Measurements from ENCODE around the gene TBC1D17. TPM values are rescaled to one million over a fixed set of nuclear protein-coding genes. Genes with fewer than 3 reads are reported as not detected.
A peak's percentile ranks its signal among the peaks of the same experiment; 100 is the strongest.

Gene TBC1D17
- total and polyA plus RNA-seq, 9 donors, result 5.1 to 41.7 (median 36.8) TPM

DNA sequence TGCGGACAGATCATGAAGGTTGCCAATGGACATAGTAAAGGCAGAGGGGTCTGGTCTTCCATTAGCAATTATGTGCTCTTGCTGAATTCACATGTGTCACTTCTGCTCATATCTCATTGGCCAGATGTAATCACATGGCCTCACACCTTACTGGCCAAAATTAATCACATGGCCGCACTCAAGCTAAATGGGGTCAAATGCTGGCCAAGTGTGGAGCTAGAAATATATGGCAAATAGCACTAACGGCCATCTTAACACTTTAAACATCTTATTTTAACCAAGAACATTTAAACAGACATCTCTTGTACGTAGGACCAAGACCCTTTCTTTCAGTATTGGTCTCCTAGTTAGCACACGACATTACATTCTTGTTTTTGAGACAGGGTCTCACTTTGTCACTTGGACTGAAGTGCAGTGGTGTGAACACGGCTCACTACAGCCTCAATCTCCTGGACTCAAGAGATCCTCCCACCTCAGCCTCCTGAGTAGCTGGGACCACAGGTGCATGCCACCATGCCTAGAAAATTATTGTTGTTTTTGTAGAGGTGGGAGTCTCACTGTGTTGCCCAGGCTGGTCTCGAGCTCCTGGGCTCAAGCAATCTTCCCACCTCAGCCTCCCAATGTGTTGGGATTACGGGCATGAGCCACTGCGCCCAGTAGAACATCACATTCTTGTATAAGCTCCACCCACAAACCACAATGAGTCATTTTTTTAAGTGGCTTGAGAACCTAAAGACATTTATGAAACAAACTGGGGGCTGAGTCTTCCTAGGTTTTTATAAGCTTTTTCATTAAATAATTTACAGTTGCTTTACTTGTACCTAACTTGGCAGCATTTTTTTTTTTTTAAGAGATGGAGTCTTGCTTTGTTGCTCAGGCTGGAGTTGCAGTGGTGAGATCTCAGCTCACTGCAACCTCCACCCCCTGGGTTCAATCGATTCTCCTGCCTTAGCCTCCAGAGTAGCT lies 29.5 kb upstream of the TBC1D17 start:
- Histone ChIP-seq H3K27me3 (ENCODE audit: control insufficient read depth, insufficient read depth, low read length) (no peaks in the 10 kb centered on the region), H3K27ac (ENCODE audit: low read length) (no peak overlapping the region), H3K36me3 (ENCODE audit: control insufficient read depth, insufficient read depth, low read length) (peaks cover 8% of the 10 kb centered on the region), H3K4me3 (ENCODE audit: low read length) (no peak overlapping the region), H3K9me3 (replicated peaks; ENCODE audit: control insufficient read depth, low read depth, low read length) (peaks cover 9% of the 10 kb centered on the region), H3K4me1 (ENCODE audit: control insufficient read depth, insufficient read depth, low read length) (peaks cover 29% of the 10 kb centered on the region)
- 94% methylated on average over 3 of the region's 10 CpGs for WGBS (ENCODE audit: insufficient coverage)
- DNase-seq, result no peak

- no peak overlapping the region for H3K27ac ChIP-seq (ENCODE audit: low read length)
- H3K27me3 ChIP-seq (ENCODE audit: control insufficient read depth, insufficient read depth, low read length), result no peaks in the 10 kb centered on the region
- H3K4me3 ChIP-seq (ENCODE audit: low read length), result no peak overlapping the region
- peaks cover 9% of the 10 kb centered on the region for H3K9me3 ChIP-seq (replicated peaks; ENCODE audit: control insufficient read depth, low read depth, low read length)
- WGBS (ENCODE audit: insufficient coverage), result no CpG with 5 or more reads among the region's 3 CpGs
- DNase-seq, result no peak
- peaks cover 14% of the 10 kb centered on the region for H3K36me3 ChIP-seq (ENCODE audit: control insufficient read depth, insufficient read depth, low read length)
- peaks cover 38% of the 10 kb centered on the region for H3K4me1 ChIP-seq (ENCODE audit: control insufficient read depth, insufficient read depth, low read length)
Measured at GRCh38 chr19:49848938-49849337, 28.6 kb upstream of the TBC1D17 start.

GRCh38 chr19:49849433-49850220 lies 27.9 kb upstream of the TBC1D17 start:
- Histone ChIP-seq H3K9me3 (replicated peaks; ENCODE audit: control insufficient read depth, low read depth, low read length) (peaks cover 9% of the 10 kb centered on the region), H3K4me3 (ENCODE audit: low read length) (peak overlapping the region; percentile 95), H3K27me3 (ENCODE audit: control insufficient read depth, insufficient read depth, low read length) (no peaks in the 10 kb centered on the region), H3K27ac (ENCODE audit: low read length) (peak overlapping the region; percentile 99), H3K36me3 (ENCODE audit: control insufficient read depth, insufficient read depth, low read length) (peaks cover 21% of the 10 kb centered on the region), H3K4me1 (ENCODE audit: control insufficient read depth, insufficient read depth, low read length) (peaks cover 38% of the 10 kb centered on the region)
- 90% methylated on average over 14 of the region's 15 CpGs for WGBS (ENCODE audit: insufficient coverage)
- DNase-seq, result peak; percentile 25

GRCh38 chr19:49850221-49850486 lies 27.3 kb upstream of the TBC1D17 start:
- Histone ChIP-seq H3K4me1 (ENCODE audit: control insufficient read depth, insufficient read depth, low read length) (peaks cover 35% of the 10 kb centered on the region), H3K4me3 (ENCODE audit: low read length) (peak overlapping the region; percentile 95), H3K36me3 (ENCODE audit: control insufficient read depth, insufficient read depth, low read length) (peaks cover 26% of the 10 kb centered on the region), H3K9me3 (replicated peaks; ENCODE audit: control insufficient read depth, low read depth, low read length) (peaks cover 9% of the 10 kb centered on the region), H3K27ac (ENCODE audit: low read length) (peak overlapping the region; percentile 99), H3K27me3 (ENCODE audit: control insufficient read depth, insufficient read depth, low read length) (no peaks in the 10 kb centered on the region)
- WGBS (ENCODE audit: insufficient coverage), result 57% methylated on average over 5 of the region's 12 CpGs
- DNase-seq, result no peak

DNA sequence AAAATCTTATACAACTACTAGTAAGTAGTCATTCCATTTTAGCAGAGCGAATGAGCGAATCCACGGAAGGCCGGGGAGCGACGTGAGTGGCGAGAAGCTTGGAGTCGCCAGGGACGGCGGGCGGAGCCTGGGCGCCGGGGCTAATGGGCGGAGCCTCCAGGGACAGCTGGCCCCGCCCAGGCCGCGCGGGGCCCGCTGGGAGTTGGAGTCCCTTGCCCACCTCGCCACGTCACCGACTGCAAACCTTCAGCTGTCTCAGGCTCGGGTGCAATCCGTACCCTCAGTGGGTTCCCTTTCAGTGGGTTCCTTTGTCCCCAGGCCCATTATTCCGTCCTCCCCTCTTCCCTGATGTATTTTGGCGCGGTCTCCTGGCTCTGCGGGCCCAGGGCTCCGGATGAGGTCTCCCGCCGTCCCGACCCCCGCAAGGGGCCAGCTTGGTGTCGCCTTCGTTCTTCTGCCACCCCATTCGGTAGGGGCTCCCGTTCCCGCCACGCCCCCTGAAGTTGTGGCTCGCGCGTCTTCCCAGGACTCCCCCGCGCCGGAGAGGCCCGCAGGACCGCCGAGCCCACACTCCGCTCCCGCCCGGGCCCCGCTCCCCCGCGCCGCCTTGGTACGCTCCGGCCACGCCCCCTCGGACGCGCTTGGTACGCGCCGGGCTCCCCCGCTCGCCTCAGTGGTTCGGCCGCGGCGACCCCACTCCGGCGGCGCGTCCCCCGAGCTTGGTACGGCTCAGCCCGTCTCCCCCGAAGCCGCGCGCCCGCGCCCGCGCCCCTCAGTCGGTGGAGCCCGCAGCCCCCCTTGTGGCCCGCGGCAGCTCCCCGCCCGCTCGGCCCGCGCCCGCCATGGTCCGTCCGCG lies 26.8 kb upstream of the TBC1D17 start, which contains the start of gene PTOV1:
PTOV1 (plus strand) TSS at position 673 of the 856 bp plus-strand sequence.
- H3K9me3 ChIP-seq (replicated peaks; ENCODE audit: control insufficient read depth, low read depth, low read length), result peaks cover 9% of the 10 kb centered on the region
- DNase-seq, result peak; percentile 94
- H3K27me3 ChIP-seq (ENCODE audit: control insufficient read depth, insufficient read depth, low read length), result no peaks in the 10 kb centered on the region
- peaks cover 37% of the 10 kb centered on the region for H3K4me1 ChIP-seq (ENCODE audit: control insufficient read depth, insufficient read depth, low read length)
- WGBS (ENCODE audit: insufficient coverage), result 1% methylated on average over 91 of the region's 98 CpGs
- peaks cover 31% of the 10 kb centered on the region for H3K36me3 ChIP-seq (ENCODE audit: control insufficient read depth, insufficient read depth, low read length)
- peak within 1 kb of the TSS; percentile 95 for H3K4me3 ChIP-seq (ENCODE audit: low read length)
- peak within 1 kb of the TSS; percentile 99 for H3K27ac ChIP-seq (ENCODE audit: low read length)

DNA sequence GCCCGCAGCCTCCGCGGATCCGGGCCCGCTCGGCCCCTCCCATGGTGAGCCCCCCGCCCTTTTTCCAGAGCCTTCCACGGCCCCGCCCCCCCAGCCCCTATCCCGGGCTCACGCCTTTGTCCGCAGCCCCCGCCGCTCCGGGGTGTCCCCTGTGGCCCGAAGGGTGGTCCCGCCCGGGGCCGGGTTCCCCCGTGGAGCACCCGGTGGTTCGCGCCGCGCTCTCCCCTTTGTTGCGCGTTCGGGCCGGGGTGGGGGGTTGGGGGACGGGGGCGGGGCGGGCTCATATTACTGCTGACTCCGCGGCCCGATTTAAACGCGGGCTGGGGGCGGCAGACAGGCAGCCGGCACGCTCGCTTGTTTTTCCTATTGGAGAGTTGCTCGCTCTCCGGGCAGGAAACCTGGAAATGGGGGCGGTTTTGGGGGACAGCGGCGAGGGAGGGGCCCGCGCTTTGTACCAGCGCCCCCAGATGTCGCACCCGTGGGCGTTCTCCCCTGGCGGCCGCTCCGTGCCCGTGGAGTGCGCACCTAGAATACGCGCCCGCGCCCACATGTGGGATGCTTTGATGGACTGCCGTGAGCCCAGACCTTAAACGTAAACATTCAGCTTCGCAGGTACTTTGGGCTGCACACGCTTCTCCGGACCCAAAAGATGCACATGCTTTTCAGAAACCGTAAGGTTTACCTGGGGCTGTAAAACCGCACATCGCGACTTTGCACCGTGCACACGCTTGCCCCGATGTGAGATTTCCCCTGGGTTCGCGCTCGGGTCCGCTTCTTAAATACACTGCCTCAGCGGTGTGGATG lies 25.8 kb upstream of the TBC1D17 start:
- peak; percentile 74 for DNase-seq
- H3K27me3 ChIP-seq (ENCODE audit: control insufficient read depth, insufficient read depth, low read length), result no peaks in the 10 kb centered on the region
- 1% methylated on average over 51 of the region's 78 CpGs for WGBS (ENCODE audit: insufficient coverage)
- peaks cover 9% of the 10 kb centered on the region for H3K9me3 ChIP-seq (replicated peaks; ENCODE audit: control insufficient read depth, low read depth, low read length)
- peak overlapping the region; percentile 95 for H3K4me3 ChIP-seq (ENCODE audit: low read length)
- peaks cover 37% of the 10 kb centered on the region for H3K4me1 ChIP-seq (ENCODE audit: control insufficient read depth, insufficient read depth, low read length)
- H3K36me3 ChIP-seq (ENCODE audit: control insufficient read depth, insufficient read depth, low read length), result peaks cover 41% of the 10 kb centered on the region
- H3K27ac ChIP-seq (ENCODE audit: low read length), result peak overlapping the region; percentile 99

DNA sequence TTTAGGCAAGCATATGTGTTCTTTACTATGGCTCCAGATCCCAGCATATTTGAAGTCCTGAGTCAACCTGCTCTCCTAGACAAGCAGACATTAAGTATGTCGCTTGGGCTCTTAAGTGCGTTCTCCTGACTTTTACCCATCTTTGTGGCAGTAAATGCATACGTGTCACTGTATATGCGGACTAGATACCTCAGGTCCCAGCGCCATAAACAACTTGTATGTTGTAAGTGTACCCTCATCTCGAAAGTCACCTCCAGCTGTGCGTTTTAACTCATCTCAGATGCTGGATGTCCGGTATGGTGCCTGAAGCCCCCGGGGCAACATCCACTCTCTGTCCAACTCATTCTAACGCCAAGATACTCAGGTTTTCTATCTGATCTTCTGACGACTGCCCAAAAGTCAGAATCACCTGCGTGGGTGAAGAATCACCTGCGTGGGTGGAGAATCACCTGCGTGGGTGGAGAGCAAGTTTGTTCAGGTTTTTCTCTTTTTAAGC lies 24.8 kb upstream of the TBC1D17 start:
- peaks cover 38% of the 10 kb centered on the region for H3K4me1 ChIP-seq (ENCODE audit: control insufficient read depth, insufficient read depth, low read length)
- H3K4me3 ChIP-seq (ENCODE audit: low read length), result peak overlapping the region; percentile 95
- peaks cover 9% of the 10 kb centered on the region for H3K9me3 ChIP-seq (replicated peaks; ENCODE audit: control insufficient read depth, low read depth, low read length)
- H3K27me3 ChIP-seq (ENCODE audit: control insufficient read depth, insufficient read depth, low read length), result no peaks in the 10 kb centered on the region
- 46% methylated on average over 6 of the region's 14 CpGs for WGBS (ENCODE audit: insufficient coverage)
- peaks cover 51% of the 10 kb centered on the region for H3K36me3 ChIP-seq (ENCODE audit: control insufficient read depth, insufficient read depth, low read length)
- H3K27ac ChIP-seq (ENCODE audit: low read length), result no peak overlapping the region
- no peak for DNase-seq

GRCh38 chr19:49853852-49854377 lies 23.6 kb upstream of the TBC1D17 start:
- H3K9me3 ChIP-seq (replicated peaks; ENCODE audit: control insufficient read depth, low read depth, low read length), result peaks cover 8% of the 10 kb centered on the region
- H3K27ac ChIP-seq (ENCODE audit: low read length), result no peak overlapping the region
- peaks cover 39% of the 10 kb centered on the region for H3K4me1 ChIP-seq (ENCODE audit: control insufficient read depth, insufficient read depth, low read length)
- no peak for DNase-seq
- 89% methylated on average over 7 of the region's 10 CpGs for WGBS (ENCODE audit: insufficient coverage)
- H3K36me3 ChIP-seq (ENCODE audit: control insufficient read depth, insufficient read depth, low read length), result peaks cover 63% of the 10 kb centered on the region
- no peak overlapping the region for H3K4me3 ChIP-seq (ENCODE audit: low read length)
- no peaks in the 10 kb centered on the region for H3K27me3 ChIP-seq (ENCODE audit: control insufficient read depth, insufficient read depth, low read length)
